PC-9 (cell line): ENCODE data around the gene GSTP1. TPM values are rescaled to one million over a fixed set of nuclear protein-coding genes. Genes with fewer than 3 reads are reported as not detected.

Experiments used
- BruUV-seq: library from RNA; stranded (reverse); fragments of 400-500 nt; replicated peaks from 2 replicates; lab custom pipeline; 2021; lab: Mats Ljungman, UMichigan
- CTCF ChIA-PET: fragments of 300-600 bp; sonication (Branson Sonifier 250); formaldehyde crosslinking; loops from one replicate; lab custom pipeline; 2022; ENCODE audit warnings: antibody characterized with exemption; lab: Charles Lee
- POLR2A ChIA-PET: fragments of 300-600 bp; sonication (Branson Sonifier 250); formaldehyde crosslinking; loops from one replicate; lab custom pipeline; 2022; ENCODE audit warnings: antibody characterized with exemption; ENCODE audit not compliant: unreplicated experiment; lab: Charles Lee
- DNase-seq, 2 experiments: peaks; one replicate each; pipeline versions ENCODE4 v3.0.0 to v3.0.0-alpha.2; 2015 to 2022; ENCODE audit warnings: mixed read lengths in 1 of 2
- H2AFZ ChIP-seq: fragments of 200-600 bp; sonication (generic); 2 replicates; pipeline ENCODE4 v1.8.1; 2017; ENCODE audit warnings: antibody characterized with exemption
- H3F3A ChIP-seq: fragments of 200-600 bp; sonication (generic); 2 replicates; pipeline ENCODE4 v1.8.1; 2017; ENCODE audit warnings: antibody characterized with exemption, mild to moderate bottlenecking, low read depth; ENCODE audit not compliant: insufficient read depth
- H3K27ac ChIP-seq: fragments of 200-600 bp; sonication (generic); 2 replicates; pipeline ENCODE4 v1.6.1; 2016; ENCODE audit warnings: mixed run types
- H3K27me3 ChIP-seq: fragments of 200-600 bp; sonication (generic); 2 replicates; pipeline ENCODE4 v1.6.1; 2016; ENCODE audit warnings: low read depth, mixed run types; ENCODE audit not compliant: insufficient read depth
- H3K36me3 ChIP-seq: fragments of 200-600 bp; sonication (generic); 2 replicates; pipeline ENCODE4 v1.6.1; 2016; ENCODE audit warnings: low read depth, mixed run types
- H3K4me1 ChIP-seq: fragments of 200-600 bp; sonication (generic); replicated peaks from 2 replicates; pipeline ENCODE4 v1.6.1; 2016; ENCODE audit warnings: mixed run types; ENCODE audit not compliant: insufficient read depth
- H3K4me2 ChIP-seq: fragments of 200-600 bp; sonication (generic); 2 replicates; pipeline ENCODE4 v1.6.1; 2017; ENCODE audit warnings: mixed run types
- H3K4me3 ChIP-seq: fragments of 200-600 bp; sonication (generic); 2 replicates; pipeline ENCODE4 v1.6.1; 2016; ENCODE audit warnings: mixed run types
- H3K79me2 ChIP-seq: fragments of 200-600 bp; sonication (generic); 2 replicates; pipeline ENCODE4 v1.6.1; 2017; ENCODE audit warnings: low read depth, mixed run types
- H3K9me2 ChIP-seq: fragments of 200-600 bp; sonication (generic); 2 replicates; pipeline ENCODE4 v1.8.1; 2017; ENCODE audit warnings: mild to moderate bottlenecking; ENCODE audit not compliant: insufficient read depth
- H3K9me3 ChIP-seq: fragments of 200-600 bp; sonication (generic); 2 replicates; pipeline ENCODE4 v1.8.1; 2016; ENCODE audit warnings: low read depth; ENCODE audit not compliant: insufficient read depth
- H4K20me1 ChIP-seq: fragments of 200-600 bp; sonication (generic); 2 replicates; pipeline ENCODE4 v1.8.1; 2017; ENCODE audit not compliant: insufficient read depth
- EZH2 ChIP-seq: fragments of 200-600 bp; sonication (generic); IDR thresholded peaks from 2 replicates; pipeline ENCODE4 v1.8.0; 2017; ENCODE audit warnings: antibody characterized with exemption, low read depth
- intact Hi-C: fragments of 100-400 bp; cut with micrococcal nuclease; formaldehyde crosslinking; loops from one replicate; pipeline ENCODE4 v1.10.0; 2022; ENCODE audit not compliant: unreplicated experiment
- total RNA-seq: library from RNA; stranded (reverse); gene quantifications from 2 replicates; pipeline ENCODE4 v1.2.3, GENCODE V29; 2021
- TF ChIP-seq, protein P1 (sequence below): fragments of 200-600 bp; sonication (generic); conservative IDR thresholded peaks from 2 replicates; pipeline ENCODE4 v1.6.1; 2017; ENCODE audit warnings: mixed run types, antibody characterized with exemption, mild to moderate bottlenecking, moderate library complexity

The GSTP1 gene
- total RNA-seq, 1 experiment from 2014 or later: 2,063 TPM

DNA sequence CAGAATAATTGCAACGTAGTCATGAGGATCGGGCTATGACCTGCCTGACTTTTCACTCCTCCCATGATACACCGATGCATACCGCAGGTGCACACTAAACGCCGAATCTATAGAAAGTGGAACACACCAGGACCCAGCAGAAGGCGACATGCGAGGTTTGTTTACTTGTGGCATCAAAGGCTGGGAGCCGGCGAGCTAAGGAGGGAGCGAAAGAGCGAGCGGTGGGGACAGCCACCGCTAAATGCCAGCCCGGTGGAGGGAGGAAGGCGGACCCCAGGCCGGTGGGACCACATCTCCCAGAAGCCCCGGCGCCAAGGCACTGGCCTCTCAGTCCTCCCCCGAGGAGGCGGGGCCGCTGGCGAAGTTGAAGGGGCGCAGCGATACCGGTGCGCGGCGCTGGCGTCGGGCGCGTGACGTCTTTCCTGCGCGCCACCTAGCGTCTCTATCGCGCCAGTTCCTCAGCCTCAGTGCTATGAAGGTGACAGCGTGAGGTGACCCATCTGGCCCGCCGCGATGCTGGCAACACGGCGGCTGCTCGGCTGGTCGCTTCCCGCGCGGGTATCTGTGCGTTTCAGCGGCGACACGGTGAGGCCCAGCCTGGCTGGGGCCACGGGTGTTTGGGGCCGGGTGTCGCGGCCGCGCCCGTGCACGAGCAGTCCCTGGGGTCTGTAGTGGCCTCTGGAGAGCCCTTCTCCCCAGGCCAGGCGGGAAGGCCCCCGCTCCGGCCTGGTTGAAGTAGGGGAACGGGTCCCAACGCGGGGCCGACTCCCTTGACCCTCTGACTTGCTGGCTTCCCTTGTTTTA, 23.1 kb downstream of the GSTP1 start, which contains the start of gene NDUFV1:
Gene NDUFV1, plus strand, starts transcription at position 445 of the 804 bp plus-strand sequence. Its CDS starts 69 bp downstream, at position 514.
- Histone ChIP-seq H2AFZ (peak within 1 kb of the TSS; percentile 98), H3K9me3 (peaks cover 4% of the 10 kb centered on the region; the same call in 1 of the 2 replicates), H3K27ac (no peak within 1 kb of the TSS), H3F3A (peaks cover 16% of the 10 kb centered on the region), H3K27me3 (0 out of 2 replicates have a peak, but pooled peaks cover 4% of the 10 kb centered on the region), H3K9me2 (no peaks in the 10 kb centered on the region), H3K79me2 (peaks cover 16% of the 10 kb centered on the region), H3K4me3 (peak within 1 kb of the TSS; percentile 98), H3K4me2 (peak within 1 kb of the TSS; percentile 100), H4K20me1 (no peaks in the 10 kb centered on the region), H3K36me3 (0 out of 2 replicates have a peak, but pooled peaks cover 10% of the 10 kb centered on the region), H3K4me1 (peaks cover 12% of the 10 kb centered on the region)
- CTCF ChIA-PET: no interaction called here
- POLR2A ChIA-PET: no interaction called here
- intact Hi-C loops: loop anchor here (1.0 kb wide), 2 partner anchors 22 to 205 kb away; partner anchors contain the start of gene PPP1CA
- DNase-seq: peak; percentile 87 to 98
- BruUV-seq: no TSS peak
- TF ChIP-seq, protein P1, sequence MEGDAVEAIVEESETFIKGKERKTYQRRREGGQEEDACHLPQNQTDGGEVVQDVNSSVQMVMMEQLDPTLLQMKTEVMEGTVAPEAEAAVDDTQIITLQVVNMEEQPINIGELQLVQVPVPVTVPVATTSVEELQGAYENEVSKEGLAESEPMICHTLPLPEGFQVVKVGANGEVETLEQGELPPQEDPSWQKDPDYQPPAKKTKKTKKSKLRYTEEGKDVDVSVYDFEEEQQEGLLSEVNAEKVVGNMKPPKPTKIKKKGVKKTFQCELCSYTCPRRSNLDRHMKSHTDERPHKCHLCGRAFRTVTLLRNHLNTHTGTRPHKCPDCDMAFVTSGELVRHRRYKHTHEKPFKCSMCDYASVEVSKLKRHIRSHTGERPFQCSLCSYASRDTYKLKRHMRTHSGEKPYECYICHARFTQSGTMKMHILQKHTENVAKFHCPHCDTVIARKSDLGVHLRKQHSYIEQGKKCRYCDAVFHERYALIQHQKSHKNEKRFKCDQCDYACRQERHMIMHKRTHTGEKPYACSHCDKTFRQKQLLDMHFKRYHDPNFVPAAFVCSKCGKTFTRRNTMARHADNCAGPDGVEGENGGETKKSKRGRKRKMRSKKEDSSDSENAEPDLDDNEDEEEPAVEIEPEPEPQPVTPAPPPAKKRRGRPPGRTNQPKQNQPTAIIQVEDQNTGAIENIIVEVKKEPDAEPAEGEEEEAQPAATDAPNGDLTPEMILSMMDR: peak; percentile 57
- no peak for TF ChIP-seq EZH2

DNA sequence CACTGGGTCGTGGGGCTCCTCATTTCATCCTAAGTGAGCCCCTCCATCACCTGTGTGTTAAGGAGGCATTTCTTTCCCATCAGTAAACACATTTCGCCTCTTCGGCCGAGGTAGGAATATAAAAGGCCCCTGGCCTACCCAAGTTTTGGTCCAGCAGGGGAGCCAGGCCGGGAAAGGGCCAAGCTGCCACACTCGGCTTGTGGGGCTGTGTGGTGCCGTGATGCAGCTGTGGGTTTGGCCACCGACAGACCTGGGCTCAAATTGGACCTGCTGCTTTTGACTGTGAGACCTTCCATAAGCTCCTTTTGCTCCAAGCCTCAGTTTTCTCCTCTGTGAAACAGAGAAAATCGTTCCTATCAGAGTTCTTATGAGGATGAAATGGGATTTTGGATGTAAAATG, 23.9 kb downstream of the GSTP1 start:
- Histone ChIP-seq H3K36me3 (0 out of 2 replicates have a peak, but pooled peaks cover 10% of the 10 kb centered on the region), H3K9me2 (no peaks in the 10 kb centered on the region), H3K79me2 (peaks cover 16% of the 10 kb centered on the region), H3K27me3 (0 out of 2 replicates have a peak, but pooled peaks cover 3% of the 10 kb centered on the region), H2AFZ (peak overlapping the region; percentile 98), H4K20me1 (no peaks in the 10 kb centered on the region), H3K4me1 (peaks cover 12% of the 10 kb centered on the region), H3K27ac (no peak overlapping the region), H3K9me3 (peaks cover 4% of the 10 kb centered on the region; the same call in 1 of the 2 replicates), H3K4me3 (peak overlapping the region; percentile 98), H3F3A (peaks cover 16% of the 10 kb centered on the region), H3K4me2 (peak overlapping the region; percentile 100)
- CTCF ChIA-PET: no interaction called here
- TF ChIP-seq, protein P1: no peak
- TF ChIP-seq EZH2: no peak
- intact Hi-C loops: no loop called here
- DNase-seq: no peak
- TSS peak; percentile 46 for BruUV-seq
- POLR2A ChIA-PET: no interaction called here

DNA sequence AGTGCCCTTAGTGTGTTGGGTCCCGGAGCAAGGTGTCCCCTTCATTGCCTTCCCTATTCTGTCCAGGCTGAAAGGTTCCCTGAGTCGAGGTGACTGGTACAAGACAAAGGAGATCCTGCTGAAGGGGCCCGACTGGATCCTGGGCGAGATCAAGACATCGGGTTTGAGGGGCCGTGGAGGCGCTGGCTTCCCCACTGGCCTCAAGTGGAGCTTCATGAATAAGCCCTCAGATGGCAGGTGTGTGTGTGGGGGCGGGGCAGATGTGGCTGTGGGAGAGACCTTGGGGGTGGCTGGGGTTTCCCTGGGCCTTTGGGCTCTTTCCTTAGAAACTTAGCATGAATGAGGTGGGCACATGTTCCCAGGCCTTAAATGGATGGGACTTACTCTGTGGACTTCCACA, 24.9 kb downstream of the GSTP1 start:
- intact Hi-C loops: no loop called here
- Histone ChIP-seq H2AFZ (no peak overlapping the region), H3K4me2 (peak overlapping the region; percentile 100; the same call in 1 of the 2 replicates), H3K4me1 (peaks cover 12% of the 10 kb centered on the region), H3K9me3 (no peaks in the 10 kb centered on the region), H3K4me3 (no peak overlapping the region), H3K27ac (no peak overlapping the region), H3K27me3 (no peaks in the 10 kb centered on the region), H3K9me2 (no peaks in the 10 kb centered on the region), H3K79me2 (peaks cover 16% of the 10 kb centered on the region), H4K20me1 (no peaks in the 10 kb centered on the region), H3K36me3 (0 out of 2 replicates have a peak, but pooled peaks cover 10% of the 10 kb centered on the region), H3F3A (peaks cover 16% of the 10 kb centered on the region)
- ChIA-PET CTCF (no interaction called here), POLR2A (no interaction called here)
- no TSS peak for BruUV-seq
- TF ChIP-seq, protein P1: no peak
- TF ChIP-seq EZH2: no peak
- DNase-seq: no peak
